ENCODE results near the gene STX8.

The STX8 gene

DNA sequence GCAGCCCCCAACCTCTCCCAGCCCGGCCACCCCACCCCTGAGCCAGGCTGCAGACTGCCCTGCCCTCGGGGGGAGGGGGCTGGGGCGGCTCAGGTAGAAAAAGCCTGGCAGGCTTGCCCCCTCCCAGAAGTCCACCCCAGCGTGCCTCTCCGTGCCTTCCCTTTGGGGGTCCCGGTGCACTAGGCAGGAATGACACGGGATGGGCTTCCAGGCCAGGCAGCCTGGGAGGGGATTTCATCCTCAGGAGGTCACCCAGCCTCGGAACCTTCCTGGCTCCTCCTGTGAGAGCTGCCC lies 369.3 kb downstream of the STX8 start:
- DNase-seq (ENCODE audit: low read depth): no peak

DNA sequence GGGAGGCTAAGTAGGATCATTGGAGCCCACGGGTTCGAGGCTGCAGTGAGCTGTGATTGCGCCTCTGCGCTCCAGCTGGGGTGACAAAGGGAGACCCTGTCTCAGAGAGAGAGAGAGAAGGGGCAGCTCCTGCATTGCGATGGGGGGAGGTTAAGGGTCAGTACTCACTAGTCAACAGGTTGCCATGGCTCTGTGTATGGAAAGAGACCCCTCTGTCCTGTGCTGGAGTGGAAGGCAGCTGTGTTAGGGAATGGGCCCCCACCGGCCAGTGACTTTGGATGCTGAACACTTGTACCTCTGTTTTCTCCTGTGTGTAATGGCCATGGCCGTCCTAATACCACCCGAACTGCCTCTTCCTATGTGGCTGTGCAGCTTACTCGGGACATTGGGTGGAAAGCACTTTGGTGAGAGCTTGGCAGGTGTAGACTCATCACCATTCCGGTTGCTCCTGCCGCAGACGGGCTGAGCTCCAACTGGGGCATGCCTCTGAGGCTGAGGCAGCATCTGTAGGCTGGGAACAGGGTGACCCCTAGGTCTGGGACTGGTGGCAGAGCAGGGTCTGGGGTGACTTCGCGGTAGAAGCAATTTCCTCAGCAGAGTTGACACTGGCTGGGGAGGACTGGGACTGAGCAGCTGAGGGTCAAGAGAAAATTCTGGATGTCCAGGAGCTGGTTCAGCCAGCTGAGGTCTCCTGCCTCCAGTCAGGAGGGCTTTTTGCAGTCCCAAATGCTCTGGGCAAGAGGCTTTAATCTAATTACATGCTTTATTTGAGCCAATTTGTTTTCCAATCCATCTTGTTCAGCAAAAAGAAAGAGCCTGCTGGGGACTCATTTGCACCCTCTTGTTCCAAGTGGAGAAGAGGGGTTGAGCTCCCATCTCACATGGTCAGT lies 369.9 kb downstream of the STX8 start:
- no peak for DNase-seq (ENCODE audit: low read depth)

DNA sequence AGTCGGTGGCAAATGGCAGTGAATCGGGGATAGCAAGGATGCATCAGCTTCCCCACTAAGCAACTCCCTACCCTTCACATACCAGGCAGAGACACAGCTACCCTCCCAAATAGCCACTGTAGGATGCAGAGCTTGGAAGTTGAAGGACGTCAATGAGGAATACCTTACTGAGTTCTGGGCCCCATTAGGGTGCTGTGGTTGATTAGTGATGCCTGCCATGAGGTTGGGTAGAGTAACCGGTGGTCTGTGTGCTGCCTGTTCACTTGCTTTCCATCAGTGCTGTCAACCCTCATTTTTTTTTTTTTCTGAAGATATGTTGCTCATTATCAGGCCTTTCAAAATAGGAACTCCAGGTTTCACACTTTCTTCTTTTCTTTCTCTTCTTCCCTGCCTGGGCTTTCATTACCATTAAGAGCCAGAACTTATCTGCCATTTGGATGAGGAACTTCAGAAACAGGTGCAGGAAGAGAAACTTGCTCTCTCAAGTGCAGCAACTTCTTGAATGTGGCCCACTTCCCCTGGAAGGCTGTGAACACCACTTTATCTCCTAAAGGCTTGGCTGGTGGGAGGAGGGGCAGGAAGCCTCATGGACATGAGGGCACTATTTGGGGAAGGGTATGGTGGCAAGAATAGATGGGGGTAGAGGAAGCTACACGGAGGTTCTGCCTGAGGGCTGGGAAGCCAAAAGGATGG lies 370.8 kb downstream of the STX8 start:
- DNase-seq (ENCODE audit: low read depth): no peak

DNA sequence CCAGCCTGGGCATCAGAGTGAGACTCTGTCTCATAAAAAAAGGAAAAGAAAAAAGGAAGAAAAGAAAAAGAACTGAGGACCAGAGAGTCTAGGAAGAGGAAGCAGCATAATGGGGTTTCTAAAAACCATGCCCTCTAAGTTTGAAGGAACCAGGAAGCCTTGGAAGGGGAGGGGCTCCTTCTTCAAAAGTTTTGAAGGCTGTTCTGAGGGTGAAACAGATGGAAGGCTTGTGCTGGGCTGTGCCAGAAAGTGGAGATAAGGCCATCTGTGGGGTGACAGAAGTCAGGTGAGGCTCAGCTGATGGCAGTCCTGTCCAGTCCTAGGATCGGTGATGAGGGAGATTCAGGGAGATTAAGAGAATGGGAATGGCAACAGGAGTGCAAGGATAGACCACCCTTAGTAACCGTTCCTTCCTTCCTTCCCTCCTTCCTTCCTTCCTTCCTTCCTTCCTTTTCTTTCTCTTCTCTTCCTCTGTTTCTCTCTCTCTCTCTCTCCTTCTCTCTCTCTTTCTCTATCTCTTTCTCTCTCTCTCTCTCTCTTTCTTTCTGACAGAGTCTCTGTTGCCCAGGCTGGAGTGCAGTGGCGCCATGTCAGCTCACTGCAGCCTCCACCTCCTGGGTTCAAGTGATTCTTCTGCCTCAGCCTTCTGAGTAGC lies 371.7 kb downstream of the STX8 start:
- no peak for DNase-seq (ENCODE audit: low read depth)

DNA sequence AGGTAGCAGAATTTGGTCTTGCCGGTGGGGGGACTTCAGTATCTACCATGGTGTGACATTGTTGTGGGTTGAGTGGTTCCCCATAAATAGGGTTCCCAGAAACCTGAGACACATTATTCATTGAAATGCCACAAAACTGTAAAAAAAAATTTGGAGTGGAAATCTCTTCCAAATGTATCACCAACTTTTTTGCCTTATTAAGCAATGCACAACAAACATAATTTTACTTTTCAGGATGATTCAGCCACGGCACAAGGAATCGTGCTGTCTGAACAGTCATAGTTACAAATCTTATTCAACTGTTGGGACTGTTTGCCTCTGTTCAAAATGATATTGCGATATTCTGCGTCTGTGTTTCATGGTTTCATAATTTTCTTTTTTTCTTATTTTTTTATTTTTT lies 373.1 kb downstream of the STX8 start:
- DNase-seq (ENCODE audit: low read depth): no peak

DNA sequence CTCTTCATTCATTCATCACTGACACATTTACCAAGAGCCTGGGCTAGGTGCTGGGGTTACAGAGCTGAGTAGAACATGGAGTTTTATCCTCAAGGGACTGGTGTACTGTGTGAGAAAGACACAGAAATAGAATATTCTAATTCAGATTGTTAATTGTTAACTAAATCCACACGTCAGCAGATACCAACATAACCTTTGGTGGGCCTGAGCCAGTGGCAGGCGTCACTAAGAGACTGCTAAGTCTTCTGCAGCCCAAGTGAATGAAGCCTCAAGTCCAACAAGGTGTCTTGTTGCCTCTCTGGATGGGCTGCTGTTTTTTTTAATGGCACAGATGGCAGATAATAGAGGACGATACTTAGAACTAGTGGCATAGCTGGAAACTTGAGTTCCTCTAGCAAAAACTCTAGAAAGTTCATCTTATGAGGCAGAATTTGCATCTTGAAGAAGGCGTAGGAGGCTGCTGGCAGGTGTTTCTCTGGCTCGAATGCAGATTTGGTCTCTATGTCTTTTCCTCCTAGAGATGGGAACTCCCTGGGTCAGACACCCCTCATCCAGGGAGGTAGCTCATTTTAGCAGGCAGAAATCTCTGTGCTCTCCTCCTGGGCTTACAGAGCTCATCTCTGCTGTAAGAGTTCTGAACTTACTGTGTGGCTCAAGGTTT lies 374.8 kb downstream of the STX8 start:
- no peak for DNase-seq (ENCODE audit: low read depth)
